Stimulated activated naive CD8-positive, alpha-beta T cell treated with anti-CD3 and anti-CD28 coated beads, Interleukin-15, Interleukin-2, amounts not matched to agents 100 ng/mL and 50 ng/mL, for 24 hours (primary cell): ENCODE data around the gene ZNF622.

Experiments used
- H3K27ac Mint-ChIP-seq: one replicate; pipeline ENCODE4 v1.8.0; 2021; ENCODE audit warnings: mild to moderate bottlenecking, mixed read lengths
- H3K27me3 Mint-ChIP-seq: one replicate; pipeline ENCODE4 v1.8.0; 2021; ENCODE audit warnings: mixed read lengths
- H3K36me3 Mint-ChIP-seq: one replicate; pipeline ENCODE4 v1.8.0; 2021; ENCODE audit warnings: low read depth, mixed read lengths
- H3K4me1 Mint-ChIP-seq: one replicate; pipeline ENCODE4 v1.8.0; 2021; ENCODE audit warnings: low read depth, mixed read lengths
- H3K4me3 Mint-ChIP-seq: one replicate; pipeline ENCODE4 v1.8.0; 2021; ENCODE audit warnings: mild to moderate bottlenecking, mixed read lengths
- H3K9me3 Mint-ChIP-seq: one replicate; pipeline ENCODE4 v1.8.0; 2021; ENCODE audit warnings: mixed read lengths

The ZNF622 gene

GRCh38 chr5:16428359-16428758, 37.2 kb downstream of the ZNF622 start:
- H3K27me3 Mint-ChIP-seq: peaks cover 18% of the 10 kb centered on the region
- no peaks in the 10 kb centered on the region for H3K36me3 Mint-ChIP-seq
- H3K9me3 Mint-ChIP-seq: no peaks in the 10 kb centered on the region
- H3K4me3 Mint-ChIP-seq: no peak overlapping the region
- no peaks in the 10 kb centered on the region for H3K4me1 Mint-ChIP-seq
- no peak overlapping the region for H3K27ac Mint-ChIP-seq

- peaks cover 23% of the 10 kb centered on the region for H3K27me3 Mint-ChIP-seq
- no peaks in the 10 kb centered on the region for H3K36me3 Mint-ChIP-seq
- no peaks in the 10 kb centered on the region for H3K9me3 Mint-ChIP-seq
- no peak overlapping the region for H3K27ac Mint-ChIP-seq
- H3K4me1 Mint-ChIP-seq: no peaks in the 10 kb centered on the region
- no peak overlapping the region for H3K4me3 Mint-ChIP-seq
Measured at GRCh38 chr5:16427587-16427986, 38.0 kb downstream of the ZNF622 start.

GRCh38 chr5:16418471-16418922, 47.1 kb downstream of the ZNF622 start:
- Mint-ChIP-seq H3K9me3 (no peaks in the 10 kb centered on the region), H3K4me3 (no peak overlapping the region), H3K4me1 (no peaks in the 10 kb centered on the region), H3K27me3 (peaks cover 9% of the 10 kb centered on the region), H3K36me3 (no peaks in the 10 kb centered on the region), H3K27ac (no peak overlapping the region)

- no peaks in the 10 kb centered on the region for H3K9me3 Mint-ChIP-seq
Measured at GRCh38 chr5:16417398-16418074, 48.1 kb downstream of the ZNF622 start.

GRCh38 chr5:16414861-16415260, 50.7 kb downstream of the ZNF622 start:
- Mint-ChIP-seq H3K36me3 (no peaks in the 10 kb centered on the region), H3K27ac (no peak overlapping the region), H3K4me3 (no peak overlapping the region), H3K27me3 (no peaks in the 10 kb centered on the region), H3K9me3 (no peaks in the 10 kb centered on the region), H3K4me1 (no peaks in the 10 kb centered on the region)

More at GRCh38 chr5:16417398-16418074, 48.1 kb downstream of the ZNF622 start:
- H3K27ac Mint-ChIP-seq: no peak overlapping the region
- no peaks in the 10 kb centered on the region for H3K4me1 Mint-ChIP-seq
- no peaks in the 10 kb centered on the region for H3K36me3 Mint-ChIP-seq
- H3K4me3 Mint-ChIP-seq: no peak overlapping the region
- H3K27me3 Mint-ChIP-seq: peaks cover 3% of the 10 kb centered on the region

GRCh38 chr5:16413166-16413860, 52.3 kb downstream of the ZNF622 start:
- Mint-ChIP-seq H3K4me3 (no peak overlapping the region), H3K27me3 (no peaks in the 10 kb centered on the region), H3K9me3 (no peaks in the 10 kb centered on the region), H3K36me3 (no peaks in the 10 kb centered on the region), H3K27ac (no peak overlapping the region), H3K4me1 (no peaks in the 10 kb centered on the region)

GRCh38 chr5:16412556-16412955, 53.0 kb downstream of the ZNF622 start:
- no peaks in the 10 kb centered on the region for H3K27me3 Mint-ChIP-seq
- no peak overlapping the region for H3K4me3 Mint-ChIP-seq

GRCh38 chr5:16411741-16412455, 53.7 kb downstream of the ZNF622 start:
- no peaks in the 10 kb centered on the region for H3K4me1 Mint-ChIP-seq
- no peaks in the 10 kb centered on the region for H3K9me3 Mint-ChIP-seq
- H3K4me3 Mint-ChIP-seq: no peak overlapping the region
- no peak overlapping the region for H3K27ac Mint-ChIP-seq
- no peaks in the 10 kb centered on the region for H3K36me3 Mint-ChIP-seq
- no peaks in the 10 kb centered on the region for H3K27me3 Mint-ChIP-seq

More at GRCh38 chr5:16412556-16412955, 53.0 kb downstream of the ZNF622 start:
- Mint-ChIP-seq H3K36me3 (no peaks in the 10 kb centered on the region), H3K4me1 (no peaks in the 10 kb centered on the region), H3K27ac (no peak overlapping the region), H3K9me3 (no peaks in the 10 kb centered on the region)

- Mint-ChIP-seq H3K36me3 (no peaks in the 10 kb centered on the region), H3K27ac (no peak overlapping the region), H3K4me1 (no peaks in the 10 kb centered on the region), H3K4me3 (no peak overlapping the region), H3K9me3 (no peaks in the 10 kb centered on the region), H3K27me3 (no peaks in the 10 kb centered on the region)
Measured at GRCh38 chr5:16411235-16411634, 54.4 kb downstream of the ZNF622 start.

- H3K4me3 Mint-ChIP-seq: no peak overlapping the region
- H3K4me1 Mint-ChIP-seq: no peaks in the 10 kb centered on the region
- H3K36me3 Mint-ChIP-seq: no peaks in the 10 kb centered on the region
- H3K27me3 Mint-ChIP-seq: peaks cover 4% of the 10 kb centered on the region
- no peaks in the 10 kb centered on the region for H3K9me3 Mint-ChIP-seq
- no peak overlapping the region for H3K27ac Mint-ChIP-seq
Measured at GRCh38 chr5:16410338-16410737, 55.3 kb downstream of the ZNF622 start.

- H3K4me3 Mint-ChIP-seq: no peak overlapping the region
- H3K27ac Mint-ChIP-seq: no peak overlapping the region
- no peaks in the 10 kb centered on the region for H3K4me1 Mint-ChIP-seq
- H3K9me3 Mint-ChIP-seq: no peaks in the 10 kb centered on the region
- H3K27me3 Mint-ChIP-seq: peaks cover 4% of the 10 kb centered on the region
- H3K36me3 Mint-ChIP-seq: no peaks in the 10 kb centered on the region
Measured at GRCh38 chr5:16406630-16407029, 59.0 kb downstream of the ZNF622 start.

- no peaks in the 10 kb centered on the region for H3K4me1 Mint-ChIP-seq
- H3K27me3 Mint-ChIP-seq: peaks cover 8% of the 10 kb centered on the region
- H3K9me3 Mint-ChIP-seq: no peaks in the 10 kb centered on the region
- no peak overlapping the region for H3K4me3 Mint-ChIP-seq
- no peaks in the 10 kb centered on the region for H3K36me3 Mint-ChIP-seq
- no peak overlapping the region for H3K27ac Mint-ChIP-seq
Measured at GRCh38 chr5:16406023-16406422, 59.6 kb downstream of the ZNF622 start.
